Stimulated activated CD4-positive, alpha-beta T cell treated with anti-CD3 and anti-CD28 coated beads, TNF-alpha, amount 100 ng/mL, for 24 hours (primary cell): Measurements from ENCODE around the gene ASS1.

Experiments
- DNase-seq, 3 experiments: peaks; one replicate each; pipeline ENCODE4 v3.0.0-alpha.2; 2020; ENCODE audit warnings: low read depth in 3 of 3

The ASS1 gene

DNA sequence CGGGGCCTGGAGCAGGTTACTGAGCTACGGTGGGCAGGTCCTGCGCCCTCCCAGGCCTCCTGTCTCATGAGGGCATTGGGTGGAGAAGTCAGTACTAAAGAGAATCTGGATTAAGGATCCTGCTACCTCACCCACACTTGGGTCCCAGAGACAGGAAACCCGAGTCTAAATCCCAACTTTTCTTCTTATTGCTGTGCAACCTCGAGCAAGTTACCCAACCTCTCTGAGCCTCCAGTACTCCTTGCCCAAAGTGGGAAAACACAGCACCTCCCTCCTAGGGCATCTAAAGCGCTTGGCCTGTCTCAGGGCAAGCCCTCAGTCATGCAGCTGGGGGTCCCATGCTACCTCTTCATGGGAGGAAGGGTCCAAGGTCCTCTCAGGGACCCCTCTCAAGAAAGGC lies 28.2 kb downstream of the ASS1 start:
- DNase-seq: no peak

DNA sequence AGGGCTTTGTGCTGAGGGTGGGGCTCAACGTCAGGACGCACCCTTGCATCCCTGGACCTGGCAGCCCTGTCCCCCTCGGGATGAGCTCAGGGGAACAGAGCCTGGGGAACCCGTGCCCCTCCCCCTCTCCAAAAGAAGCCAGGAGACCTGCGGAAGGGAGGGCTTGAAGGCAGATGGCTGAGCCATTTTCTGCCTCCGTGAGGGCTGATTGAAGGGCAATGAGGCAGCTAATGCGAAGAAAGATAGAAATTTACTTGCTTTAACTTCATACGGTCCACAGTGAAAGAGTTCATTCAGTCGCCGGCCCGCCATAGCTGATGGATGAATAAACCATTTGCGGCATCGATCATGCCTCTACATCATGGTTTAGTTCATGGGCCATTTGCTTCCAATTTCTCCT lies 28.8 kb downstream of the ASS1 start:
- no peak for DNase-seq

DNA sequence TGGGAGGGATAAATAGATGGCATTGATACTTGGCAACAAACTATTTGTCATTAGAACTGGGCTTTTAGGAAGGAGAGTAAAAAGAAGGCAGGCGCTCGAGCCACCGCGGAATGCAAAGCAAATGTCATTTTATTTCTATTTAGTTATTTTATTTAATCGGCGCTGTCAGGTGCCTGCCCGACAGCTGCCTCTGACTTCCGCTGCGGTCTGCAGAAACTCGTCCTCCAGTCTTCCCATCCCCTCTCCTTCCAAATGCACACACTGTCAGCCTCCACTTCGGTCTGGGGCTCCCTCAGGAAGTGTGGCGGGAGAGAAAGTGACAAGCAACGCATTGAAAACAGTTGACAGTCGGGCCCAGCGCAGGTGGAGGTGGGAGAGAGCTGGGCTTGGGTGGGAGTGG lies 29.3 kb downstream of the ASS1 start:
- no peak for DNase-seq

DNA sequence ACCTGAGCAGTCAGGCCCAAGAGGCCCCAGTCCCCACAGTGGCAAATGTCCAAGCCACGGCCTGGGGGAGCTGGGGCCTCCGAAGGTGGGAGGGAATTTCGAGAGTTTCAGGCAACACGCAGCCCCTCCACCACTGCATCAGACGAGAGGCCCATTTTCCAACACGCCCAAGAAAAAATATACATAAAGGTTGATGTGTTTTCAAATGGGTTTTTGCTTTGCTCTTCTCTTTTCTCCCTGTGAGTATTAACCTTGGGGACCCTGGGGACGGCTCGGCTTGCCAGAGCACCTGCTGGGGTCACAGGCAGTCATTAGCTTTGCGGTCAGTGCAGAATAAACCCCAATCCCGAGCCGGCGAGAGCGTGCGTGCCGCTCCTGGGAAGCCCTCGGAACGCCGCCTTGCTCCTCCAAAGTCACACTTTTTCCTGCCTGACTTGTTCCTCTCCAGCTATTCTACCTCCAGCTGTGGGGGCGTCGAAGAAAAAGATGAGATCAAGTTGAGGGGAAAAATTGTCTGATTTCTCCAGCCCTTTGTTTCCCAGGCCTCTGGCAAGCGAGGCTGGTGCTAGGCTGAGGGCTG lies 31.5 kb downstream of the ASS1 start:
- no peak for DNase-seq

DNA sequence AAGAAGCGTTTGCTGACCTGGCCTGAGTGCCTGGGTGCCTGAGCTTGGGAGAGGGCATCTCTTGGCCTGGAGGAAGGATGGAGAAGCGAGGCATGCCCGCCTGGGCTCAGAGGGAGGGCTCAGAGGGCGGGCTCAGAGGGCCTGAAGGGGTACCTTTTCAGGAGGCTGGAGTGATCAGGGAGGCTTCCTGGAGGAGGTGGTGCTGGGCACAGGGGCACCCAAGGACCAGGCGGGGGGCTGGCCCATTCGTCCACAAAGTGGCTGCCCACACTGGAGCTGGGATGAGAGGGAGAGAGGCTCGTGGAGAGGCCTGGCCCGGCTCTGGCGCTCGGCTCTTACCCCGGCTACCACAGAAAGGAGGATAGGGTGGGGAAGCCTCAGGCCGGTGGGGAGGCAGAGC lies 32.8 kb downstream of the ASS1 start:
- DNase-seq: no peak

DNA sequence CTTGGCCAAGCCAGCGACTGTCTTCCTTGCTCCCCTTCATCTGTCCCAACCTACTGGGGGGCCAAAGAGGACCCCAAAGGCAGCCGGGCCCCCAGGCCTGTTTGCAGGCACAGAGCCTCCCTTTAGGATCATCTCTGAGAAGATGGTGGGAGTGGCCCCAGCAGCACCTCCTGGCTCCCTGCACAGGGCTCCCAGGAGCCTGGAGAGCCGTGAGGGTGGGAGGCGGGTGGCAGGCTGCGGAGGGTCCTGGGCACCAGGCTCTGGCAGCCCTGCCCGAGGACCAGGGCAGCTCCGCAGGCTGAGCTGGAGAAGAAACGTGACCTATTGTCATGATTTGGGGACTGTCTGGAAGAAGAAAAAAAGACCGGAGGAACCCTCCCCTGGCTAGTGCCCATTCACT lies 33.4 kb downstream of the ASS1 start:
- DNase-seq: no peak

DNA sequence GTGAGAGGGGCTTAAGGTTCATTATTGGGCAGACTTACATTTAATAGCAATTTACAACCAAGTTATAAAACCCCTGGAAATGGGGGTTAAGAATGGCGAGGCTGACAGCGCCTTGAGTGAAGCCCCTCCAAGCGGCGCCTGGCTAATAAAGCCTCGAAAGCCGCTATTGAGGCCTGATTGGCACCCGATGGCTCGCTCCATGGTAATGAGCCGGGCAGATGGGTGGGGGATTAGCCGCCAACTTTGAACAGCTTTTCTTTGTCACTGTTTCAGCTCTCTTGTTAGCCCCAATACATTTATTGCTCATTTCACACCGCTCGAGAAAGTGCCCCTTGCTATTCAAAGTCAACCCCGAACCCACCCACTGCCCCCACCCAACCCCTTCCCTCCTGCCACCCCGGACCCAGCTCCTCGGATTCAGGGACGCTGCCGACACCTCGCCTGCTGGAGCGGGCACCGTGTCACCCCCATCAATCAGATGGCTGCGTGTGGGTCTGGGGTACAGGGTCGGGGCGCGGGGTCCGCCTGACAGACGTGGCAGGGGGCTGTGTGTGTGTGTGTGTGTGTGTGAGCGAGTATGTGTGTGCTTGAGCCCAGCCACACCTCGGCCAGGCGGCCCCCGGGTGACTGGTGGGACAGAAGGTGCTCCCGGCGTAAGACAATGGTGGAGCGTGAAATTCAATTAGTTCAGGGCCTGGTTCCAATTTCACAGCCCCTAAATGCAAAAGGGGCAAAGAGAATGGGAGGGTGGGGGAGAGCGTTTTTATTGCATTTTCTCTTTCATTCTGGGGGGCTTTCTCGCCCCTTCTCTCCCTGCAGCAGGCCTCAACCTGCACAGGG lies 34.2 kb downstream of the ASS1 start:
- DNase-seq: no peak

DNA sequence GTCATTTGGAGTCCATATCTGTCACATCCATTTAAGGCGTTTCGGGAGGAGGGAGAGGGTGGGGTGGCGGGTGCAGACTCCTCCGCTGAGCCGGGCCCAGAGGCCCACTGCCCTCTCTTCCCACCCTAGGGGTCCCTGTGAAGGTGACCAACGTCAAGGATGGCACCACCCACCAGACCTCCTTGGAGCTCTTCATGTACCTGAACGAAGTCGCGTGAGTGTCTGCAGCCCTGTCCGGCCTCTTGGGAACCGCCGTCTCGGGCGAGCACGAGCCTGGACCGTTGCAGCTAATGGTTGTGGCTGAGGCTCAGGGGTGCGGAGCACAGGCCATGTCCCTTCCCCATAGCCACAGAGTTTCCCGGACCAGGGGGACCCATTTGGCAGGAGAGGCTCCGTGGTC lies 34.8 kb downstream of the ASS1 start:
- no peak for DNase-seq

DNA sequence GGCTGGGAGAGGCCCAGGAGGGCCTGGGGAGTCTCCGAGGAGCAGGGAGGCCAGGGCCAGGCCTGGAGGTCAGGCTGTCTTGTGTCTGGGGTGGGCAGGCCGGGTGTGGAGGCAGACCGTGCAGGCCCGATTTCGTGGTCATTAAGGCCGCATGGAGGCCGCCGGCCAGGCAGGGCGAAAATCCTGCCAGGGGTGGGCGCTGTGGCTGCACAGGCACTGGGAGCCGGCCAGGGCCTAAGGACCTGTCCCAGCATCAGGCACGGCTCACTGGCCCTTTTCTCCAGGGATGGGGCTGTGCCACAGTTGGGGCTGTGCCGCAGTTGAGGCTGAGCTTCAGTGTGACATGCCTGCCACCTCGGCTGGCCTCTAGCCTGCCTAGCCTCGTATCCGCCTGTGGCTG lies 35.9 kb downstream of the ASS1 start:
- DNase-seq: no peak

DNA sequence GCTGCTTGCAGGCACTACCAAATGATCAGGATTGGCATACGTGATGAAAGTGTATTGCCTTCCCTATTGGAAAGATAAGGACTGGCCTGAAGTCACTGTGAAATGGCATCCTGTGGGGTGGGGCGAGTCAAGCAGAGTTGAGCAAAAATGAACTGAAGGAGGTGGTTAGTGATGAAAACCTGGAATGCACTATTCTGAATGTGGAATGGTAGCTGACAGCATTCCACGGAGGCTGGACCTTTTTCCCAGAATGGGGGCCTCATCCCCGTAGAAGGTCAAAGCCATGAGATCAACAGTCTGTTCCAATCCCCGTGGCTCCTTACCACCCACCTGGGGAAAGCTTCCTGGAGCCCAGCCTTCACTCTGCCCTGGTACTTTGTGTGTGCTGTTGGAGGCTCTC lies 37.7 kb downstream of the ASS1 start:
- DNase-seq: no peak

DNA sequence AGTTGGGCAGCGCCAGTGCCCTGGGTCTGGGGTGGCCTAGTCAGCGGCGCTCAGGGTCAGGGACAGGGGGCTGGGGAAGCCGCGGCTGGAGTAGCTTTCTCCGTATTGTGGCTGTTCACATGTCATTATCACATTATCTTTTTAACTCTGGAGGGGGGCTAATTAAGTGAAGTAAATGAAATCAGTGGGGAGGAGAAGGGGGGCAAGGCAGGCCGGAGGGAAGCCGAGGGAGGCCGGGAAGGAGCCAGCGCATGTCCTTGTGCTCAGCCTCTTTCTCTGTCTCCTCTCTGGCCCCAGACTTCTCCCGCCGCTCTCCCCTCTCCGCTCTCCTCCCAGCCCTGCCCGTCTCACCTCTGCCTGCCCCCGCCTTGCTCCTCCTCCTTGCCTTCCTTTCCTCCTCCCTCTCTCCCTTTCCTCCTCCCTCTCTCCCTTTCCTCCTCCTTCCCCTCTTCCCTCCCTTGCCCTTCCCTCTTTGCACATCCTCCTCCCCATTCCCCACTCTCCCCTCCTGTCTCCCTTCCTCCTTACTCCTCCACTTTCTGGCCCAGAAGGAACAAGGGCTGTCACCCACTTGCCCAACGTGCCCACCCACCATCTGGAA lies 38.7 kb downstream of the ASS1 start:
- DNase-seq: no peak

DNA sequence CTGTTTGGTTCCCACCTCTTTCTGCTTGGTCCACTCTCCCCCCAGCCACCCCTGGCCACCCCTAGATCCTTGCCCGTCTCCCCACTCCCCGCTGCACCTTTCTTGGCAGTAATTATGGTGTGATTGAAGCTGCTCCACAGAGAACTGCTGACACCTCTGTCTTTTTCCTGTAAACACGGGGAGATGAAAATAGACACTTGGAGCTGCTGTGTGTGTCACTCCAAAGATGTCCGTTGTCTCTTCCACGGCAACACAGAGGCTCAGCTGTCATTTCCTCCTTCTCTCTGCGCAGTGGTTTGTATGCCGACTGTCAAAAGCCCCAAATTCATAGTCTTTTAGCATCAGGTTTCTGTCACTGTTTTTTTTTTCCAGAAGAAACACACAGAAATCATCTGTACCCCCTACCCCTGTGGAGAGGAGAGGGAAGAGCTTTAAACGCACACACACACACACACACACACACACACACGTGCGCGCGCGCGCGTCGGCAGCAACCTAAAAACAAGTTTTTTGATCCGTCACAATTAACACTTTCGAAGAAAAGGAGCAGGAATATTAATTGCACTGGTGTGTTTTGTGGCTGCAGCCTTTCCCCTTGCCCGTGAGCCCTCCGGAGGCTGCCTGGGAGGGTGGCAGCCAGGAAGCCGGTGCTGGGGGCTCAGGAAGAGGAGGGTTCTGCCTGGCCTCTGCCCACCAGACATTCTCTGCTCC lies 39.8 kb downstream of the ASS1 start:
- no peak for DNase-seq

DNA sequence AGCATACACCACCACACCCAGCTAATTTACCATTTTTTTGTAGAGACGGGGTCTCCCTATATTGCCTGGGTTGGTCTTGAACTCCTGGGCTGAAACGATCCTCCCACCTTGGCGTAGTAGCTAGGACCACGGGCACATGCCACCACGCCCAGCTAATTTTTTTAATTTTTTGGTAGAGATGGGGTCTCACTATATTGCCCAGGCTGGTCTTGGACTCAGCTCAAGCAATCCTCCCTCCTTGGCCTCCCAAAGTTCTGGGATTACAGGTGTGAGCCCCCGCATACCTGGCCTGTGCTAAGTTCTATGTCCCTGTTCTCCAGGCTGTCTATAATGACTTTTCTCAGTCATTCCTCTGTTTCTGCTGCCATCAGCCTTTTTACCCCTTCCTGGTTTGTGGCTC lies 41.3 kb downstream of the ASS1 start:
- no peak for DNase-seq

DNA sequence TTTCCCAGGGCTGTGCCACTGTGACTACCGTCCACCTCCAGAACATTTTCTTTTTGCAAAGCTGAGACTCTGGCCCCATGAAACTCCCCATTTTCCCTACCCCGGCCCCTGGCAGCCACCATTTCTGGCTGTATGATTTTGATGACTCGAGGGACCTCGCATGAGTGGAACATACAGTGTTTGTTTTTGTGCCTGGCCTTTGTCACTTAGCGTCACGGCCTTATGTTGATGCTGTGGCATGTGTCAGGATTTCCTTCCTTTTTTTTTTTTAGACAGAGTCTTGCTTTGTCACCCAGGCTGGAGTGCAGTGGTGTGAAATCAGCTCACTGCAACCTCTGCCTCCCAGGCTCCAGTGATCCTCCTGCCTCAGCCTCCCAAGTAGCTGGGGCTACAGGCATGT lies 42.7 kb downstream of the ASS1 start:
- DNase-seq: no peak

DNA sequence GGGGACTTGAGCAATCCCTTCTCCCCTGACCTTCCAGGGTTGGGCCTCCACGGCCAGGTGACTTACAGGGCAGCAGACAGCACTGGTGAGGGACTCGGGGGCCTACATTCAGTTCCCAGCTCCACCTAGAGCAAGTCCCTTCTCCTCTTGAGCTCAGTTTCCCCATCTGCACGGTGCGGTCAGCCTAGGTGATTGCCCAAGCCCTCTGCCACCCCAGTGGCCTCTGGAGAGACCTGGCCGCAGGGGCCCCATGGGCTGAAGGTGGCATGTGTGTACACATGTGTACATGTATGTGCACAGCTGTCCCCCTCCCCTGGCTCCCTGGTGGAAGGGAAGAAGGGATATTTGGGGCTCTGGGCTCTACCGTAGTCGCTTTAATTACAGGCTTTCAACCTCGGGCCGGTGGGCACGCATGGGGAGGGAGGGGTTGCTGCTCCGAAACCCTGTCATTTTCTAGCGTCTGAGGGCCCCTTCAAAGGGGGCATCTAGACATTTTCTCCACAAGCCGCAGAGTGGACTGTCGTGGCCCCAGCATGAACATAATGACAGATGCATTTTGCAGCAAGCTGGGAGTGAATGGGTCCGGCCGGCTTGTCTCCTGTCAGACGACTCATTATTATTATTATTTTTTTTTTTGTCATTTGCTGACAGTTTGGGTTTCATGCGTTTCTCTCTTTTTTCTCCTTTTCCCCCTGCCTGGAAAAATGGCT lies 44.0 kb downstream of the ASS1 start:
- DNase-seq: no peak

DNA sequence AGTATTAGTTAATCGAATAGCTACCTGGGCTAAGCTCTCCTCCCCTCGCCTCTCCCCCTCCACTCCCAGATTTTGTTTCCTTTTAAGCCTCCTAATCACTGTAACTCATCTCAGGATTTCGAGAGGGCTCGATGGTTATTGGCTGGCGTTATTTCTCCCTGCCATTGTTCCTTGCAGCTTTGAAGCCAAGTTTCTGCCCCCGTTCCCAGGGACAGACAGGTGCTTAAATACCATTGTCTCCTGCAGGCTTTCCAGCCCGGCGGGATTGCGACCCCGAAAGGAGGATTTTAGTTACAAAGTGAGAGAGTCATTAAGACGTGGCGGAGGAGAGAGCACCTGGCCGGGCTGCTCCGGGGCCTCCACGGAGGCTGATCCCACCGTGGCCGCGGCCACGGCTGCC lies 46.2 kb downstream of the ASS1 start:
- DNase-seq: no peak

DNA sequence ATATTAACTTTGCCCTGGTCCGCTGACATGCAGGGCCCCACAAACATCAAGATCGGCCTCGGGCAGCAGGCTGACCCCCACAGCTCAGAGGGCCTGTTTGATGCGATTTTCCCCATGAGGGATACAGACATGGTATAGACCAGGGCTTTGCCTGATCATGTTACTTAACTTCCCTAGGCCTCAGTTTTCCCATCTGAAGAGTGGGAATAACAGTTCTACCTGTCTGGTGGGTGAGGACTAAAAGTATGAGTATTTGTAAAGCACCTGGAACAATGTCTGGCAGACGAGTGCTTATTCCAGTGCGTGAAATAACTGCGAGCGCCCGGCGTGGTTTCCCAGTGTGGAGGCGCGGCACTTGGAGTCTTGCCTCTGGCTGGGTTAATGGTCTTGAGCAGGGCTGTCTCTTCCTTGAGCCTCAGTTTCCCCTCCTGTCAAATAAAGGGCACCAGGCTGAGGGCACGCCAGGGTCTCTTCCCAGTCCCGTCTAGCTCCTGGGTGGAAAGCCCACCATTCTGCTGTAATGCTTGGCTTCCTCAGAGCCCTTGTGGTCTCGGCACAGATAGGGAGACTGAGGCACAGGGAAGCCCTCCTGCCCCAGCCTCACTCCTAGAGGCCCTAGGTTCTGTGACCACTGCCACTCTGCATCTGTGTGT lies 47.2 kb downstream of the ASS1 start:
- DNase-seq: no peak

DNA sequence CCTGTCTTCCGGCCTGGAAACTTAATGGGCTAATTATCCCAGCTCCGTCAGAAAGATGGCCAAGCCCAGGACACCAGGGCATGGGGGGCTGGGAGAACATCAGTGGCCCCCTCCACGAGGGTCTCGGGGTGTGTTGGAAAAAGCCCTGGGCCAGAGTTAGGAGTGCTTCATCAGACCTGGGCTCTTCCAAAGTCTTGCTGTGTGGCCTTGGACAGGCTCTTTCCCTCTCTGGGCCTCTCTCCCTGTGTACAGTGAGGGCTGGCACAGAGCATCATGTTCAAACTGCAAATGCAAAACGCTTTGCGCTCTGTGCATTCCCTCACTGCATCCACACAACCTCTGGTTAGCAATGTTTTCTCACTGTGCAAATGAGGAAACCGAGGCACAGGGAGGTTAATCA lies 48.3 kb downstream of the ASS1 start:
- DNase-seq: no peak

DNA sequence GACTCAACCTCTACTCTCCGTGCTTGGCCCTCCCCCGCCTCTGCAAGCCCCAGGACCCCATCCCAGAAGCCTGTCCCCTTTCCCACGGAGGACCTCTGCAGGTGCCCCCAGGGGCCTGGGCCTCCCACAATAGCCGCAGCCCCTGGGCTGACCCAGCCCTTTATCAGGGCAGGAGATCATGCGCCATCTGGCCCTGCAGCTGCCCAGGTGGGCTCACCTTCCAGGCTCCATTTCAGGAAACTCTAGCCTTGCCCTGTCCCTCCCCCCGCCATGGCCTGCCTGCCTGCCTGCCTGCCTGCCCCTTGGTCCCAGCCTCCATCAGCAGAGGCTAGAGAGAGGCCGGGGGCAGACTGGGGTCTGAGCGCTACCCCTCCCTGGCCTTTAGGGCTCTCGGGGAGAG lies 48.7 kb downstream of the ASS1 start:
- no peak for DNase-seq

DNA sequence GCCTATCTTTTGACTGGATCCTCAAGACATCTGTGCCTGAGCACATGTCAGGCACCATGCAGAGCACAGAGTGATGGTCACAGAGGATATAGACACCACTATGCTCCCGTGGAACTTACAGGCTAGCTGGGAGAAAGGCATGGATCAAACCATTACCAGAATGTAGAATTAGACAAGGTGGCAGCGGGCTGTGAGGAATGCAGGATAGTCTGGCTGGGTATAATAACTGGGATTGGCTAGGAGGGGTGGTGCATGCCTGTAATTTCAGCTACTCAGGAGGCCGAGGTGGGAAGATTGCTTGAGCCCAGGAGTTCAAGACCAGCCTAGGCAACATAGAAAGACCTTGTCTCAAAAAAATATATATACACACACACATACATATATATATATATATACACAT lies 50.3 kb downstream of the ASS1 start:
- no peak for DNase-seq

DNA sequence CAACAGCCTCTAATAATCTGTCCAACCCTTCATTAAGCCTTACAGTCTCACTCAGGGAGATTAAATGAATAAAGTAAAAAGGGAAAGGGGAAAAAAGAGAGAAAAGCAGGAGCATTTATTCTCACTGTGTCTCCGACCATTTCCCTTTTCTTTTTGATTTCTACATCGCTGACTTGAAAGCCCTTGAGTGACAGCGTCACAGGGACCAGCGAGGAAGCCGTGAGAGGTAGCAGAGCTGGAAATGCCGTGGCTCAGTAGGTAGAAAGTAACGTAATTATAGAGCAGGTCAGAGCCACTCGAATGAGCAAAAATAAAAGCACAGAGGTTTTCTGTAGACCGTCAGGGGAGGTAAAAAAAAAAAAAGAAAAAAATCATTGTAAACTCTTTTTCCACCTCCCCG lies 52.4 kb downstream of the ASS1 start:
- no peak for DNase-seq
